Trophoblast cell (in vitro differentiated cells and primary cell): ENCODE data around the gene XPO6.

ENCODE experiments used
- DNase-seq, 2 donors: peaks; one replicate each; pipeline ENCODE4 v3.0.0-alpha.2; 2016
- H2AFZ ChIP-seq: 2 replicates; pipeline ENCODE4 v1.6.1; 2013; ENCODE audit warnings: low read length, moderate library complexity, mild to moderate bottlenecking; ENCODE audit not compliant: insufficient read depth, poor library complexity
- H2AK5ac ChIP-seq: 2 replicates; pipeline ENCODE4 v1.6.1; 2013; ENCODE audit warnings: mild to moderate bottlenecking, low read length
- H2BK120ac ChIP-seq: 2 replicates; pipeline ENCODE4 v1.6.1; 2013; ENCODE audit warnings: low read length, mild to moderate bottlenecking, moderate library complexity; ENCODE audit not compliant: insufficient read depth, poor library complexity
- H2BK12ac ChIP-seq: 2 replicates; pipeline ENCODE4 v1.6.1; 2013; ENCODE audit warnings: mild to moderate bottlenecking, low read length, moderate library complexity
- H2BK5ac ChIP-seq: 2 replicates; pipeline ENCODE4 v1.6.1; 2013; ENCODE audit warnings: low read length, low read depth, moderate library complexity, mild to moderate bottlenecking; ENCODE audit not compliant: poor library complexity
- H3K14ac ChIP-seq: 2 replicates; pipeline ENCODE4 v1.6.1; 2013; ENCODE audit warnings: mild to moderate bottlenecking, low read length
- H3K18ac ChIP-seq: 2 replicates; pipeline ENCODE4 v1.6.1; 2013; ENCODE audit warnings: mild to moderate bottlenecking, low read length
- H3K23ac ChIP-seq: 2 replicates; pipeline ENCODE4 v1.6.1; 2013; ENCODE audit warnings: low read length
- H3K27ac ChIP-seq: 2 replicates; pipeline ENCODE4 v1.5.1; 2013; ENCODE audit warnings: low read depth, mild to moderate bottlenecking, inconsistent platforms, low read length, moderate library complexity
- H3K27me3 ChIP-seq: 2 replicates; pipeline ENCODE4 v1.6.1; 2013; ENCODE audit warnings: inconsistent platforms, mild to moderate bottlenecking, low read length, moderate library complexity; ENCODE audit not compliant: insufficient read depth
- H3K36me3 ChIP-seq, 2 experiments: 1 replicate in 1 of 2; 2 replicates in 1 of 2; pipeline ENCODE4 v1.6.1; 2013; ENCODE audit warnings: low read length in 2 of 2, mild to moderate bottlenecking in 2 of 2, moderate library complexity in 1 of 2; ENCODE audit not compliant: insufficient read depth in 2 of 2, control insufficient read depth in 1 of 2
- H3K4ac ChIP-seq: 2 replicates; pipeline ENCODE4 v1.6.1; 2013; ENCODE audit warnings: low read depth, mild to moderate bottlenecking, low read length, moderate library complexity
- H3K4me1 ChIP-seq, 2 experiments: 1 replicate in 1 of 2; 2 replicates in 1 of 2; pipeline ENCODE4 v1.6.1; 2013; ENCODE audit warnings: low read length in 2 of 2, mild to moderate bottlenecking in 2 of 2, moderate library complexity in 1 of 2; ENCODE audit not compliant: insufficient read depth in 2 of 2, control insufficient read depth in 1 of 2
- H3K4me2 ChIP-seq: 2 replicates; pipeline ENCODE4 v1.6.1; 2013; ENCODE audit warnings: inconsistent platforms, mild to moderate bottlenecking, low read length, moderate library complexity
- H3K4me3 ChIP-seq: 2 replicates; pipeline ENCODE4 v1.5.1; 2013; ENCODE audit warnings: mild to moderate bottlenecking, low read depth, low read length, inconsistent platforms
- H3K79me1 ChIP-seq: one replicate; pipeline ENCODE4 v1.6.1; 2013; ENCODE audit warnings: low read length
- H3K79me2 ChIP-seq: 2 replicates; pipeline ENCODE4 v1.6.1; 2013; ENCODE audit warnings: low read length, mild to moderate bottlenecking; ENCODE audit not compliant: control insufficient read depth, insufficient read depth, poor library complexity
- H3K9ac ChIP-seq: 2 replicates; pipeline ENCODE4 v1.6.1; 2013; ENCODE audit warnings: mild to moderate bottlenecking, low read length
- H3K9me3 ChIP-seq: 2 replicates; pipeline ENCODE4 v1.6.1; 2013; ENCODE audit warnings: low read depth, mild to moderate bottlenecking, control low read depth, inconsistent platforms, low read length; ENCODE audit not compliant: insufficient read depth
- H4K12ac ChIP-seq: 2 replicates; pipeline ENCODE4 v1.6.1; 2013; ENCODE audit warnings: low read depth, mild to moderate bottlenecking, low read length, moderate library complexity
- H4K8ac ChIP-seq: 2 replicates; pipeline ENCODE4 v1.6.1; 2013; ENCODE audit warnings: low read depth, mild to moderate bottlenecking, low read length, moderate library complexity
- H4K91ac ChIP-seq: one replicate; pipeline ENCODE4 v1.6.1; 2013; ENCODE audit warnings: low read depth, mild to moderate bottlenecking, low read length, moderate library complexity
- WGBS: extraction: QIAGEN DNeasy Blood & Tissue Kit; methylation state at CpG from one replicate; pipeline ENCODE4 v1.1.7; 2013; ENCODE audit warnings: missing lambda C conversion rate; ENCODE audit not compliant: insufficient read length, insufficient coverage; ENCODE audit errors: extremely low coverage; 5-methylcytosine and 5-hydroxymethylcytosine counted together

Gene XPO6

GRCh38 chr16:28258567-28258966 is 46.8 kb upstream of the XPO6 start:
- no peak overlapping the region for H3K18ac ChIP-seq
- H3K27me3 ChIP-seq, result no peaks in the 10 kb centered on the region
- no peak overlapping the region for H4K91ac ChIP-seq
- H3K4me1 ChIP-seq, result no peaks in the 10 kb centered on the region
- H2AFZ ChIP-seq, result no peak overlapping the region
- H3K79me1 ChIP-seq, result no peaks in the 10 kb centered on the region
- H2AK5ac ChIP-seq, result no peak overlapping the region
- H3K36me3 ChIP-seq, result no peaks in the 10 kb centered on the region
- peak overlapping the region; percentile 14 for H3K4me3 ChIP-seq
- H3K79me2 ChIP-seq, result no peaks in the 10 kb centered on the region
- DNase-seq, result no peak
- no peak overlapping the region for H4K12ac ChIP-seq
- H3K27ac ChIP-seq, result no peak overlapping the region
- H2BK12ac ChIP-seq, result no peak overlapping the region
- no CpG with 5 or more reads among the region's 18 CpGs for WGBS
- H3K4ac ChIP-seq, result no peak overlapping the region
- no peak overlapping the region for H3K14ac ChIP-seq
- no peak overlapping the region for H2BK120ac ChIP-seq
- H3K23ac ChIP-seq, result no peak overlapping the region
- H2BK5ac ChIP-seq, result no peak overlapping the region
- H3K9me3 ChIP-seq, result peaks cover 1% of the 10 kb centered on the region
- H3K4me2 ChIP-seq, result no peak overlapping the region
- H3K9ac ChIP-seq, result no peak overlapping the region
- H4K8ac ChIP-seq, result no peak overlapping the region

GRCh38 chr16:28257256-28257655 is 45.5 kb upstream of the XPO6 start:
- Histone ChIP-seq H3K14ac (no peak overlapping the region), H2BK5ac (no peak overlapping the region), H3K4me2 (no peak overlapping the region), H3K36me3 (no peaks in the 10 kb centered on the region), H3K18ac (no peak overlapping the region), H3K4me3 (no peak overlapping the region), H3K27me3 (no peaks in the 10 kb centered on the region), H3K4ac (no peak overlapping the region), H3K9ac (no peak overlapping the region), H3K79me2 (no peaks in the 10 kb centered on the region), H4K12ac (no peak overlapping the region), H3K4me1 (no peaks in the 10 kb centered on the region), H2BK120ac (no peak overlapping the region), H2BK12ac (no peak overlapping the region), H4K8ac (no peak overlapping the region), H3K9me3 (peaks cover 1% of the 10 kb centered on the region), H2AFZ (no peak overlapping the region), H3K27ac (no peak overlapping the region), H3K23ac (no peak overlapping the region), H4K91ac (no peak overlapping the region), H3K79me1 (no peaks in the 10 kb centered on the region), H2AK5ac (no peak overlapping the region)
- DNase-seq, result no peak
- no CpG with 5 or more reads among the region's 4 CpGs for WGBS

- H2BK12ac ChIP-seq, result no peak overlapping the region
- no peak overlapping the region for H2BK5ac ChIP-seq
- no peak overlapping the region for H4K8ac ChIP-seq
- no peak overlapping the region for H3K27ac ChIP-seq
- H3K4me1 ChIP-seq, result no peaks in the 10 kb centered on the region
- no peak overlapping the region for H3K18ac ChIP-seq
- no peak overlapping the region for H2BK120ac ChIP-seq
- H3K4ac ChIP-seq, result no peak overlapping the region
- H3K9me3 ChIP-seq, result peaks cover 1% of the 10 kb centered on the region
- no peak overlapping the region for H3K9ac ChIP-seq
- no peak overlapping the region for H4K12ac ChIP-seq
- no CpG with 5 or more reads among the region's 12 CpGs for WGBS
- H2AFZ ChIP-seq, result no peak overlapping the region
- H2AK5ac ChIP-seq, result no peak overlapping the region
- H3K23ac ChIP-seq, result no peak overlapping the region
- H3K79me1 ChIP-seq, result no peaks in the 10 kb centered on the region
- no peaks in the 10 kb centered on the region for H3K79me2 ChIP-seq
- H4K91ac ChIP-seq, result no peak overlapping the region
- DNase-seq, result no peak
- no peak overlapping the region for H3K4me2 ChIP-seq
- no peak overlapping the region for H3K14ac ChIP-seq
- H3K27me3 ChIP-seq, result no peaks in the 10 kb centered on the region
- H3K4me3 ChIP-seq, result no peak overlapping the region
- H3K36me3 ChIP-seq, result no peaks in the 10 kb centered on the region
Observed at GRCh38 chr16:28255838-28256237, 44.1 kb upstream of the XPO6 start.

GRCh38 chr16:28254158-28254557 is 42.4 kb upstream of the XPO6 start:
- Histone ChIP-seq H3K23ac (no peak overlapping the region), H3K79me2 (no peaks in the 10 kb centered on the region), H3K27ac (no peak overlapping the region), H3K9ac (no peak overlapping the region), H2BK12ac (no peak overlapping the region), H3K79me1 (no peaks in the 10 kb centered on the region), H3K27me3 (no peaks in the 10 kb centered on the region), H2BK5ac (no peak overlapping the region), H3K4me3 (no peak overlapping the region), H2BK120ac (no peak overlapping the region), H3K4me2 (no peak overlapping the region), H4K91ac (no peak overlapping the region), H3K36me3 (no peaks in the 10 kb centered on the region), H3K18ac (no peak overlapping the region), H3K4me1 (no peaks in the 10 kb centered on the region), H3K14ac (no peak overlapping the region), H3K9me3 (peaks cover 1% of the 10 kb centered on the region), H2AK5ac (no peak overlapping the region), H2AFZ (no peak overlapping the region), H4K8ac (no peak overlapping the region), H4K12ac (no peak overlapping the region), H3K4ac (no peak overlapping the region)
- no peak for DNase-seq
- WGBS, result no CpG with 5 or more reads among the region's 6 CpGs
